ENCODE results near the gene L1CAM. TPM values are rescaled to one million over a fixed set of nuclear protein-coding genes. Genes with fewer than 3 reads are reported as not detected.

The L1CAM gene
- total RNA-seq, 1 experiment from 2014 or later: 27.2 TPM

DNA sequence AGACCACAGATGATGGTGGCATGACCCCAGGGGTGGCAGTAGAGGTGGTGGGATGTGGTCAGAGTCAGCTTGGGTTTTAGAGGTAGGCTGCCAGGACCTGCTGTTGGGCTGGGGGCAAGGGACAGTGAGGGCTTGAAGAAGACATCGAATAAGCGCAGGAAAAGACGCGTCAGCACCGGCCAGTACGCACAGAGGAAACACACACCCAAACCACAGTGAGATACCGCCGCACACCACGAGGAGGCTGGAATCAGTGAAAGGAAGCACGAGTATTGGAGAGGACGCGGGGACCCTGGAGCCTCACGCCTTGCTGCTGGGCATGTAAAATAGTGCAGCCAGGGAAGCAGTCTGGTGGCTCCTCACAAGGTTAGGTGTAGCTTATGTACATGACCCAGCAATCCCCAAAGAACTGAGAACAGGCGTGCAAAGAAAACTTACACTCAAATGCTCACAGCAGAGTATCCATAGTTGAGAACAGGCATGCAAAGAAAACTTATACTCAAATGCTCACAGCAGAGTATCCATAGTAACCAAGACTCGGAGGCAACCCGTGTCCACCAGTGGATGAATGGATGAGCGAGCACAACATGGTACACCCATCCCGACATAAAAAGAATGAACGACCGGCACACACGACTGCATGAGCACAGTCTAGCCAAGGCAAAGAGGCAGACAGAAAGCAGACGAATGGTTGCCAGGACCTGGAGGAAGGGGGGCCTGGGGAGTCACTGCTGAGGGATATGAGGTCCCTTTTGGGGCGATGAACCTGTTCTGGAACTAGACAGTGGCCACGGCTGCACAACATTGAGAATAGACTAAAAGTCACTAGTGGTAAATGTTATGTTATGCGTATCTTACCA is 68.9 kb downstream of the L1CAM start:
- DNase-seq (ENCODE audit: extremely low read depth, low read depth): no peak

DNA sequence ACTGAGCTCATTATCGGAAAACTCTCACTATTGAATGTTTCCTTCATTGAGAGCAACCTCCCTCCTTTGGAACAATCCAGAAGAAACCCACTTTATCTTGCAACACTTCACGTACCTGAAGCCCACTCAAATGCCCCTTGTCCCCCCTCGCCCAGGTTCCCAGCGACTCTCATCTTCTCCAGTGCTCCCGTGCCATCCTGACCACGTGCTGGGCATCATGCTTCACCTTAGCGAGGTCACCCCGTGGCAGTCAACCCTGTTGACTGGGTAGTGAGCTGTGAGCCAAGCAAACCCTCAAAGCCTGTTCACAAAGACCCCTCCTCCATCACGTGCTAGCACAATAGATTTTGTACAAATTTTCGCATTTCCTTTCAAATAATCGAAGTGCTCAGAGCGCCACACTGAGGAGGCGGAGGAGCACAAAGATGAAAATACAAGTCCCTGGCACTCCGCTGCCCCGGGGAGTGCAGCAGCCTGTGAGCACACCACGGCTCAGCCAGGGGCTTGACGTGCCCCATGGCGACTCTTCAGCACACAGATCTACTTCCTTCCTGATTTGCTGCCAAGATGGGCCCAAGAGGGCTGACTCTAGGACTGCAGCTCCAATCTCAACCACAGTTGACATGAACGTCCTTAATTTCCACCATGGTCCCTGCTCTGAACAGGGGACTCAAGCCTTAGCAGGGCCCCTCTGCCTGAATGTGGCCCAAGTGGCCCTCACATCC is 71.2 kb downstream of the L1CAM start:
- DNase-seq (ENCODE audit: extremely low read depth, low read depth): no peak

DNA sequence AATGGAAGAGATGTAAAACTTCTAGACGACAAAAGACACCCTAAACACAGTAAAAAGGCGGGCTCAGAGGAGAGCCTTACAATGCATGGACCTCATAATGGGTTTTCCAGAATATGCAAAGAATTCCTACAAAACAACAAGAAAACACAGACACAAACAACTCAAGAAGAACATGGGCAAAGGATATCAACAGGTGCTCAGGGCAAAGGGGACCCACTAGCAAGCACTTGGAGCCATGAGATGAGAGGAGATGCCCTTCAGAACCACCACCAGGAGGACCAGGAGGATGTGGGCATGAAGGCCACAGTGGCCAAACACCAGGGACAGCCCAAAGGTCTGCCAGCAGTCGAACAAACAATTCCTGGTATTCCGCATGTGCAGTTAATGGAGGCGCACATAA is 72.8 kb downstream of the L1CAM start:
- no peak for DNase-seq (ENCODE audit: extremely low read depth, low read depth)

DNA sequence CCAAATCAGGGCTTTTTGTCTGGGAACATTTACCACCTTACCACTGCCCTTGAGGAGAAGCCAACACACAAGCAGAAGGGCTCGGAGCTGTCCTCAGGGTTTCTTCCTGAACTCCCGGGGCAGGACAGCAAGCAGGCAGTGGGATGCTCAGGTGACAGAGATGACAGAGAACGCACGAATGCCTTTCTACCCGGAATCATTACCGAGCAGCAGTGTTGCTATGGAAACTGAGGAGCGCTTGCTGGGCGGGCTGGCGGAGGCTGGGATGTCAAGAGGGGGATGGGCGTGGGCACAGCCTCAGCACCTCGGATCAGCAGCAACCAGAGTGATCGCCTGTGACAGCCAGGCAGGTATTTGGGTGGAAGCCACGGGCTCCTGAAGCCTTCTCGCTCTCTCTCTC is 73.8 kb downstream of the L1CAM start:
- DNase-seq (ENCODE audit: extremely low read depth, low read depth): no peak

Other genes starting within 250 kb of the L1CAM start
- gene DUSP9, start 239.0 kb downstream of the L1CAM start, total RNA-seq (2014; rRNA removed; shearing (Covaris generic)): 1.8 and 2.2 TPM in 2 replicates
- gene PNCK, start 212.4 kb downstream of the L1CAM start, total RNA-seq (2014; rRNA removed; shearing (Covaris generic)): 0.42 and 0.69 TPM in 2 replicates
- 42.0 and 45.6 TPM in 2 replicates for gene SLC6A8, start 198.2 kb downstream of the L1CAM start, total RNA-seq (2014; rRNA removed; shearing (Covaris generic))
- 219 and 225 TPM in 2 replicates for gene BCAP31, start 161.8 kb downstream of the L1CAM start, total RNA-seq (2014; rRNA removed; shearing (Covaris generic))
- gene ABCD1, start 161.3 kb downstream of the L1CAM start, total RNA-seq (2014; rRNA removed; shearing (Covaris generic)): 9.2 and 11.2 TPM in 2 replicates
- gene PLXNB3, start 121.9 kb downstream of the L1CAM start, total RNA-seq (2014; rRNA removed; shearing (Covaris generic)): 3.3 and 4.9 TPM in 2 replicates
- gene SRPK3, start 105.1 kb downstream of the L1CAM start, total RNA-seq (2014; rRNA removed; shearing (Covaris generic)): 0.12 and 0.17 TPM in 2 replicates
- 81.4 and 82.4 TPM in 2 replicates for gene IDH3G, start 91.8 kb downstream of the L1CAM start, total RNA-seq (2014; rRNA removed; shearing (Covaris generic))
- gene SSR4, start 91.5 kb downstream of the L1CAM start, total RNA-seq (2014; rRNA removed; shearing (Covaris generic)): 387 and 464 TPM in 2 replicates
- gene PDZD4, start 55.6 kb downstream of the L1CAM start, total RNA-seq (2014; rRNA removed; shearing (Covaris generic)): 1.1 and 1.4 TPM in 2 replicates
- not detected in 2 replicates for gene AVPR2, start 18.5 kb upstream of the L1CAM start, total RNA-seq (2014; rRNA removed; shearing (Covaris generic))
- 51.5 and 55.0 TPM in 2 replicates for gene ARHGAP4, start 40.1 kb upstream of the L1CAM start, total RNA-seq (2014; rRNA removed; shearing (Covaris generic))
- 136 and 150 TPM in 2 replicates for gene NAA10, start 48.9 kb upstream of the L1CAM start, total RNA-seq (2014; rRNA removed; shearing (Covaris generic))
- gene RENBP, start 58.5 kb upstream of the L1CAM start, total RNA-seq (2014; rRNA removed; shearing (Covaris generic)): 0.66 and 0.87 TPM in 2 replicates
- gene HCFC1, start 85.6 kb upstream of the L1CAM start, total RNA-seq (2014; rRNA removed; shearing (Covaris generic)): 28.0 and 30.3 TPM in 2 replicates
- gene TMEM187, start 86.6 kb upstream of the L1CAM start, total RNA-seq (2014; rRNA removed; shearing (Covaris generic)): 10.0 and 10.3 TPM in 2 replicates
- gene IRAK1, start 133.7 kb upstream of the L1CAM start, total RNA-seq (2014; rRNA removed; shearing (Covaris generic)): 219 and 237 TPM in 2 replicates
- 33.0 and 38.2 TPM in 2 replicates for gene MECP2, start 211.5 kb upstream of the L1CAM start, total RNA-seq (2014; rRNA removed; shearing (Covaris generic))

Data from NCI-H460 (cell line).